Smooth muscle cell (in vitro differentiated cells): ENCODE results near the gene SRSF12. TPM values are rescaled to one million over a fixed set of nuclear protein-coding genes. Genes with fewer than 3 reads are reported as not detected.

Experiments used
- DNase-seq: peaks from one replicate; lab custom pipeline; 2025; ENCODE audit not compliant: unreplicated experiment; lab: John Stamatoyannopoulos, UW
- H2AFZ ChIP-seq: fragments of 200-600 bp; sonication (generic); 2 replicates; pipeline ENCODE4 v1.6.0; 2016; ENCODE audit warnings: antibody characterized with exemption, low read depth, mild to moderate bottlenecking
- H3F3A ChIP-seq: fragments of 200-600 bp; sonication (generic); 2 replicates; pipeline ENCODE4 v1.6.0; 2017; ENCODE audit warnings: antibody characterized with exemption, low read depth
- H3K27ac ChIP-seq: fragments of 200-600 bp; sonication (generic); 2 replicates; pipeline ENCODE4 v1.5.1; 2016; ENCODE audit warnings: low read depth, mild to moderate bottlenecking
- H3K27me3 ChIP-seq: fragments of 200-600 bp; sonication (generic); 2 replicates; pipeline ENCODE4 v1.6.1; 2016; ENCODE audit warnings: low read depth, mild to moderate bottlenecking
- H3K36me3 ChIP-seq: fragments of 200-600 bp; sonication (generic); 2 replicates; pipeline ENCODE4 v1.5.1; 2016; ENCODE audit warnings: low read depth
- H3K4me1 ChIP-seq: fragments of 200-600 bp; sonication (generic); 2 replicates; pipeline ENCODE4 v1.5.1; 2016; ENCODE audit warnings: low read depth
- H3K4me2 ChIP-seq: fragments of 200-600 bp; sonication (generic); 2 replicates; pipeline ENCODE4 v1.6.0; 2016; ENCODE audit warnings: mild to moderate bottlenecking
- H3K4me3 ChIP-seq: fragments of 200-600 bp; sonication (generic); 2 replicates; pipeline ENCODE4 v1.5.1; 2016; ENCODE audit warnings: mild to moderate bottlenecking
- H3K79me2 ChIP-seq: fragments of 200-600 bp; sonication (generic); 2 replicates; pipeline ENCODE4 v1.6.0; 2016; ENCODE audit warnings: low read depth, mild to moderate bottlenecking
- H3K9ac ChIP-seq: fragments of 200-600 bp; sonication (generic); 2 replicates; pipeline ENCODE4 v1.6.0; 2016; ENCODE audit warnings: low read depth
- H3K9me3 ChIP-seq: fragments of 200-600 bp; sonication (generic); replicated peaks from 2 replicates; pipeline ENCODE4 v1.5.1; 2016; ENCODE audit warnings: low read depth
- H4K20me1 ChIP-seq: fragments of 200-600 bp; sonication (generic); 2 replicates; pipeline ENCODE4 v1.6.0; 2016; ENCODE audit warnings: low read depth
- CTCF ChIP-seq: fragments of 200-600 bp; sonication (generic); IDR thresholded peaks from 2 replicates; pipeline ENCODE4 v1.5.1; 2017; ENCODE audit warnings: borderline replicate concordance, mild to moderate bottlenecking, antibody characterized with exemption; ENCODE audit not compliant: insufficient read depth, poor library complexity, severe bottlenecking
- WGBS: methylation state at CpG from one replicate; pipeline ENCODE4 v1.1.7; 2016; ENCODE audit warnings: low lambda C conversion rate; 5-methylcytosine and 5-hydroxymethylcytosine counted together
- polyA plus RNA-seq: library from polyadenylated mRNA; unstranded; fragments of >200 nt; fragmentation: Nextera tagmentation; extraction: Ambion mirVana; gene quantifications from 2 replicates; pipeline ENCODE4 v1.2.1, GENCODE V29; 2016
- total RNA-seq: library from RNA; depleted of rRNA; stranded (reverse); fragments of >200 nt; gene quantifications from 2 replicates; pipeline ENCODE4 v1.2.3, GENCODE V29; 2014

The SRSF12 gene
- total and polyA plus RNA-seq, 2 experiments from 2014 or later, result 5.6 to 7.2 TPM

- TF ChIP-seq CTCF, result no peak
- H4K20me1 ChIP-seq, result peaks cover 18% of the 10 kb centered on the region
- H3K4me3 ChIP-seq, result no peak overlapping the region
- no peaks in the 10 kb centered on the region for H3F3A ChIP-seq
- H3K9ac ChIP-seq, result no peak overlapping the region
- DNase-seq, result no peak
- H3K9me3 ChIP-seq, result no peaks in the 10 kb centered on the region
- no peaks in the 10 kb centered on the region for H3K27me3 ChIP-seq
- H3K4me2 ChIP-seq, result no peak overlapping the region
- H3K79me2 ChIP-seq, result peaks cover 29% of the 10 kb centered on the region
- H3K4me1 ChIP-seq, result no peaks in the 10 kb centered on the region
- WGBS, result 96% methylated on average over 3 of the region's 3 CpGs
- no peak overlapping the region for H2AFZ ChIP-seq
- H3K36me3 ChIP-seq, result no peaks in the 10 kb centered on the region
- no peak overlapping the region for H3K27ac ChIP-seq
Measured at GRCh38 chr6:89110284-89110683, 7.6 kb downstream of the SRSF12 start.

- H3K4me1 ChIP-seq, result no peaks in the 10 kb centered on the region
- no peaks in the 10 kb centered on the region for H3K79me2 ChIP-seq
- H3K27ac ChIP-seq, result no peak overlapping the region
- no peak overlapping the region for H2AFZ ChIP-seq
- H3K36me3 ChIP-seq, result no peaks in the 10 kb centered on the region
- no peak overlapping the region for H3K4me2 ChIP-seq
- no peak overlapping the region for H3K9ac ChIP-seq
- 98% methylated on average over 2 of the region's 2 CpGs for WGBS
- no peak overlapping the region for H3K4me3 ChIP-seq
- no peak for DNase-seq
- H3K27me3 ChIP-seq, result no peaks in the 10 kb centered on the region
- H3K9me3 ChIP-seq, result no peaks in the 10 kb centered on the region
- peaks cover 3% of the 10 kb centered on the region for H4K20me1 ChIP-seq
- no peaks in the 10 kb centered on the region for H3F3A ChIP-seq
- TF ChIP-seq CTCF, result no peak
Measured at GRCh38 chr6:89100114-89100513, 17.8 kb downstream of the SRSF12 start.

- Histone ChIP-seq H2AFZ (no peak overlapping the region), H3F3A (no peaks in the 10 kb centered on the region), H3K4me2 (no peak overlapping the region), H3K9ac (no peak overlapping the region), H3K36me3 (no peaks in the 10 kb centered on the region), H3K4me1 (no peaks in the 10 kb centered on the region), H3K9me3 (no peaks in the 10 kb centered on the region), H3K27me3 (no peaks in the 10 kb centered on the region), H4K20me1 (peaks cover 3% of the 10 kb centered on the region), H3K27ac (no peak overlapping the region), H3K4me3 (no peak overlapping the region), H3K79me2 (no peaks in the 10 kb centered on the region)
- DNase-seq, result no peak
- 95% methylated on average over 8 of the region's 8 CpGs for WGBS
- TF ChIP-seq CTCF, result no peak
Measured at GRCh38 chr6:89098461-89098860, 19.4 kb downstream of the SRSF12 start.

GRCh38 chr6:89087881-89088280 lies 30.0 kb downstream of the SRSF12 start:
- peak overlapping the region; percentile 1 for H3K27ac ChIP-seq
- no peak overlapping the region for H2AFZ ChIP-seq
- H3K27me3 ChIP-seq, result no peaks in the 10 kb centered on the region
- peaks cover 74% of the 10 kb centered on the region for H4K20me1 ChIP-seq
- H3F3A ChIP-seq, result peaks cover 32% of the 10 kb centered on the region
- H3K4me2 ChIP-seq, result no peak overlapping the region
- H3K4me3 ChIP-seq, result no peak overlapping the region
- H3K79me2 ChIP-seq, result peaks cover 29% of the 10 kb centered on the region
- peaks cover 21% of the 10 kb centered on the region for H3K36me3 ChIP-seq
- peaks cover 17% of the 10 kb centered on the region for H3K4me1 ChIP-seq
- DNase-seq, result no peak
- TF ChIP-seq CTCF, result no peak
- 78% methylated on average over 1 of the region's 1 CpG for WGBS
- H3K9me3 ChIP-seq, result no peaks in the 10 kb centered on the region
- no peak overlapping the region for H3K9ac ChIP-seq
